Smooth muscle cell of the brain vasculature (primary cell): ENCODE results near the gene NME3.

ENCODE experiments used
- DNase-seq: peaks from one replicate; pipeline ENCODE4 v3.0.0-alpha.2; 2012; ENCODE audit warnings: low read depth, low spot score

Gene NME3

DNA sequence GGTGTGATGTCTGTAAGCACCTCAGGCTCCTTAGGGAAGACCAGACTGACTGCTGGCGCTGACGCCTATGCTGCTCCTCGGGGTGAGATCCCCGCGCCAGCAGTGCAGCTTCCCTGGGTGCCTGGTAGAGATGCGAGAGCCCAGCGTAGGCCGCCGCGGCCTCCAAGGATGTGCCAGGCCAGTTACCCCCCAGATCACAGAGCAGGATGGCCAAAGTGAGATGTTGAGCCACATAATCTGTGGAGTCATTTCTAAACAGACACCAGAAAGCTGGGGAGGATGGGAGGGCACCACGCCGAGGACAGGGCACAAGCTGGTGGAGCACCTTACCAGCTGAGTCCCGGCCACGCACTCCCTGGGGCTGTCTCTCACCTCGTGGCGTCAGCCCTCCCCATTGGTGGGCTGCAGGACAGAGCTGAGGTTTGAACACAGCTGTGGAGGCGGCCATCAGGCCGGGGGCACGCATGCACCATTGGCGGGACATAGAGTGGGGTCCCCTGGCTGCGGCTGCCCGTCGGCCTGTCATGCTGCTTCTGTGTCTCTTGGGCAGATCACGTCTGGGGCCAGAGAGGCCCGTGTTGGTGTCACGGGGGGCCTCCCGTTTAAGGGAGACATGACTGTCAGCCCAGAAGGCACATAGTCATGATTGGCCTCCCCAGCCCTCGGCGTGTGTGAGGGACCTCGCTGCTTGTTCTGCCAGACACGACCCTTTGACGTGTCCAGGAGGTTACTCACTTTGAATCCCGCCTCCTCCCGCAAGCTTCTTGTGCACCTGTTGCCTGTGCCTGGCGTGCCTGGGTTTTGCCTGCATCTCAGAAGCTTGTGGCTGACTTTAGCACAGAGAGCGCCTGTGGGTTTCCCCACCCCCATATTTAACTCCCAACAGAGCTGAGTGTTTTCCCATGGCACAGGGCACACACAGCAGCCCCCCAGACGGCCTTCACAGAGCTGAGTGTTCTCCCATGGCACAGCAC, 43.4 kb downstream of the NME3 start:
- DNase-seq: no peak

DNA sequence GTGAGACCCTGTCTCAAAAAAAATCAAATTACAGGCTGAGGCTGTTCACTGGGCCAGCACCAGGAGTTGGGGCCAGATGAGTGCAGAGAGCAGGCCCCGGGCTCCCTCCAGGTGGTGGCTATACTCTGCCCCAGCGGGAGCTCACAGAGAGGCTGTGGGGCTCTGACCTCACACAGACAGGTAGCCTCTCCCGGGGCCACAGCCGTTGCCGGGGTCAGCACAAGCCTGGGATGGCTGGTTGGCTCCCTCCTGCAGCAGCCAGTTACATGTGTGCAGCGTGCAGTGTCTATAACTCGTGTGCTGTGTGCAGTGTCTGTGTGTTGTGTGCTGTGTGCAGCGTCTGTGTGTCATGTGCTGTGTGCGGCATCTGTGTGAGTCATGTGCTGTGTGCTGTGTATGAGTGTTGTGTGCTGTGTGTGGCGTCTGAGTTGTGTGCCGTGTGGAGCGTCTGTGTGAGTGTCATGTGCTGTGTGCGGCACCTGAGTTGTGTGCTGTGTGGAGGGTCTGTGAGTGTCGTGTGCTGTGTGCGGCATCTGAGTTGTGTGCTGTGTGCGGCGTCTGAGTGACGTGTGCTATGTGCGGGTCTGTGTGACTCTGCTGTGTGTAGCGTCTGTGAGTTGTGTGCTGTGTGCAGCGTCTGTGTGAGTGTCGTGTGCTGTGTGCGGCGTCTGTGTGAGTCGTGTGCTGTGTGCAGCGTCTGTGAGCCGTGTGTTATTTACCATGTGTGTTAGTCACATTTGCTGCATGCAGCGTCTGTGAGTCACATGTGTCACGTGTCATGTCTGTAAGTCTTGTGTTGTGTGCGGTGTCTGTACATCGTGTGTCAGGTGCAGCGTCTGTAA, 44.5 kb downstream of the NME3 start:
- no peak for DNase-seq

DNA sequence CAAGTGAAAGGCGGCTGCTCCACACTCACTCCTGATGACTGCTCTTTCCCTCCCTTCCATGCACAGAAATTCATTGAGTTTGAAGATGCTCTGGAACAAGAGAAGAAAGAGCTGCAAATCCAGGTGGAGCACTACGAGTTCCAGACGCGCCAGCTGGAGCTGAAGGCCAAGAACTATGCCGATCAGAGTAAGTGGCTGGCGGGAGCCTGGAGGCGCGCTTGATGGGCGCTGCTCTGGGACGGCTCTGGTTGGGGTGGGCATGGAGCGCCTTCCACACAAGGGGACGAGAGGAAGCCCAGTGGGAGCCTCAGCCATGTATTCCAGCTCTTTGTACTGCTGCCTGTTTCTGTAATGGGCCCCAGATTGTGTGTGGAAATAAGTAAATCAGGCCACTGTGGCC, 46.9 kb downstream of the NME3 start:
- DNase-seq: no peak

DNA sequence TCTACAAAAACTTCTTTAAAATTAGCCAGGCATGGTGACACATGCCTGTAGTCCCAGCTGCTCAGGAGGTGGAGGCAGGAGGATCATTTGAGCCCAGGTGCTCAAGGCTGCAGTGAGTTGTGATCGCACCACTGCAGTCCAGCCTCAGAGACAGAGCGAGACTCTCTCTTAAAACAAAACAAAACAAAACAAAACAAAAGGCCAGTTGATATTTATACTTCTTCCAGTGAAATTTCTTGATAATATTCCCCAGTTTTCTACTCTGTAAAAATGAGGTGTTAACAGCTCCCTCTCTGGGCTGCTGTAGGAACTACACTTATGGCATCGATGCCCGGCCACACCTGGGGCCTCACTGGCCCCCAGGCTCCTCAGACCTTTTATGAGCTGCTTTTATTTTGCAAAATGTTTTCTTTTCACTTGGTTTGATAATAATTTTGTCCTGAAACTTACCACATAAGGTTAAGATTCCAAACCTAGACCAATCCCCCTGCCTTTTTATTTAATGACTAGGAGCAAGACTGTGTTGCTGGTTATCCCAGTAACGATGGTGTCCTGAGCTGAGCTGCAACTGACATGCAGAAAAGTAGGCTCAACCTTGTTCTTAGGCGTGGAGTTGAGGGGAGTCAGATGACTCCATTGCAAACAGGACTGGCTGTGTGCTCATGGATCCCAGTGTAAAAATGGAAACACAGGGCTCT, 47.7 kb downstream of the NME3 start:
- DNase-seq: no peak

DNA sequence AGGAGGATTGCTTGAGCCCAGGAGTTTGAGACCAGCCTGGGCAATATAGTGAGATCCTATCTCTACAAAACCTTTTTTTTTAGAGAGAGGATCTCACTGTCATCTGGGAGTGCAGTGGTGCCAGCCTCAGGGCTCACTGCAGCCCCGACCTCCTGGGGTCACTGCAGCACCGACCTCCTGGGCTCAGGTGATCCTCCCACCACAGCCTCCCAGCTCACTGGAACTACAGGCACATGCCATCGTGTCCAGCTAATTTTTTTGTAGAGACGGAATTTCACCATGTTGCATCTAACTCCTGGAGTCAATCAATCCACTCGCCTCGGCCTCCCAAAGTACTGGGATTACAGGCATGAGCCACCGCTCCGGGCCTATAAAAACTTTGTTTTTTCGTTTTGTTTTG, 50.0 kb downstream of the NME3 start:
- DNase-seq: no peak
